CD14-positive monocyte (primary cell): ENCODE results near the gene SLC35F3. TPM values are rescaled to one million over a fixed set of nuclear protein-coding genes. Genes with fewer than 3 reads are reported as not detected.

Experiments
- DNase-seq, 3 donors: peaks; one replicate each; pipeline ENCODE4 v3.0.0-alpha.2; 2011 to 2022
- H2AFZ ChIP-seq: 2 replicates; pipeline ENCODE4 v1.6.0; 2012; ENCODE audit warnings: mild to moderate bottlenecking, low read depth, low read length, inconsistent platforms; ENCODE audit not compliant: insufficient read depth, poor library complexity, severe bottlenecking
- H3K27ac ChIP-seq, 2 donors: 1 replicate in 1 of 2; 2 replicates in 1 of 2; pipeline ENCODE4 v1.5.1; 2012 to 2013; ENCODE audit warnings: low read length in 2 of 2, control low read depth in 1 of 2, inconsistent platforms in 1 of 2, low read depth in 1 of 2, mild to moderate bottlenecking in 1 of 2
- H3K27me3 ChIP-seq, 2 donors: one replicate each; pipeline versions ENCODE4 v1.6.0 to v1.6.1; 2011 to 2013; ENCODE audit warnings: low read length in 2 of 2; ENCODE audit not compliant: control insufficient read depth in 2 of 2, insufficient read depth in 2 of 2
- H3K36me3 ChIP-seq, 2 donors: replicated peaks in 1 of 2; 1 replicate in 1 of 2; 2 replicates in 1 of 2; pipeline versions ENCODE4 v1.5.1 to v1.6.1; 2012 to 2013; ENCODE audit warnings: low read length in 2 of 2, control low read depth in 1 of 2, inconsistent platforms in 1 of 2, mild to moderate bottlenecking in 1 of 2; ENCODE audit not compliant: insufficient read depth in 2 of 2, control insufficient read depth in 1 of 2
- H3K4me1 ChIP-seq, 2 donors: 1 replicate in 1 of 2; 2 replicates in 1 of 2; pipeline versions ENCODE4 v1.5.1 to v1.6.1; 2012 to 2013; ENCODE audit warnings: low read length in 2 of 2, control low read depth in 1 of 2, inconsistent platforms in 1 of 2, mild to moderate bottlenecking in 1 of 2, moderate library complexity in 1 of 2; ENCODE audit not compliant: insufficient read depth in 2 of 2, control insufficient read depth in 1 of 2
- H3K4me2 ChIP-seq: replicated peaks from 2 replicates; pipeline ENCODE3; 2012; ENCODE audit warnings: low read length, moderate library complexity, mild to moderate bottlenecking; ENCODE audit not compliant: poor library complexity, severe bottlenecking; ENCODE audit errors: extremely low read depth
- H3K4me3 ChIP-seq, 3 experiments: fragments of 200-600 bp in 1 of 3; sonication (generic) in 1 of 3; replicated peaks in 1 of 3; 1 replicate in 2 of 3; 2 replicates in 1 of 3; pipeline ENCODE4 v1.5.1; 2011 to 2013; ENCODE audit warnings: low read length in 3 of 3, mild to moderate bottlenecking in 3 of 3, control low read depth in 2 of 3, low read depth in 2 of 3, inconsistent platforms in 1 of 3, moderate library complexity in 1 of 3
- H3K79me2 ChIP-seq: 2 replicates; pipeline ENCODE4 v1.6.0; 2012; ENCODE audit warnings: mild to moderate bottlenecking, control low read depth, inconsistent platforms, low read length, moderate library complexity; ENCODE audit not compliant: insufficient read depth
- H3K9ac ChIP-seq: 2 replicates; pipeline ENCODE4 v1.6.0; 2017; ENCODE audit warnings: low read length, mild to moderate bottlenecking; ENCODE audit not compliant: insufficient read depth, poor library complexity, severe bottlenecking
- H3K9me3 ChIP-seq, 2 donors: replicated peaks in 1 of 2; 1 replicate in 1 of 2; 2 replicates in 1 of 2; pipeline versions ENCODE4 v1.5.1 to v1.6.1; 2012 to 2013; ENCODE audit warnings: low read length in 2 of 2, control low read depth in 1 of 2; ENCODE audit not compliant: control insufficient read depth in 1 of 2, insufficient read depth in 1 of 2
- H4K20me1 ChIP-seq: 2 replicates; pipeline ENCODE4 v1.6.0; 2012; ENCODE audit warnings: mild to moderate bottlenecking, low read length, control low read depth, moderate library complexity; ENCODE audit not compliant: insufficient read depth
- H3K27ac Mint-ChIP-seq, 7 donors: one replicate each; pipeline ENCODE4 v1.8.0; 2020; ENCODE audit warnings: mild to moderate bottlenecking in 7 of 7, mixed read lengths in 7 of 7, moderate library complexity in 6 of 7, inconsistent platforms in 2 of 7
- H3K27me3 Mint-ChIP-seq, 3 donors: one replicate each; pipeline ENCODE4 v1.8.0; 2021 to 2022; ENCODE audit warnings: low read depth in 3 of 3, mild to moderate bottlenecking in 3 of 3, mixed read lengths in 3 of 3, moderate library complexity in 3 of 3, inconsistent platforms in 1 of 3
- H3K36me3 Mint-ChIP-seq, 2 donors: one replicate each; pipeline ENCODE4 v1.8.0; 2020; ENCODE audit warnings: mixed read lengths in 2 of 2, inconsistent platforms in 1 of 2, mild to moderate bottlenecking in 1 of 2
- H3K4me1 Mint-ChIP-seq: one replicate; pipeline ENCODE4 v1.8.0; 2020; ENCODE audit warnings: mild to moderate bottlenecking, mixed read lengths
- H3K4me3 Mint-ChIP-seq, 2 donors: one replicate each; pipeline ENCODE4 v1.8.0; 2020; ENCODE audit warnings: mild to moderate bottlenecking in 2 of 2, mixed read lengths in 2 of 2, moderate library complexity in 1 of 2
- H3K9me3 Mint-ChIP-seq, 7 donors: one replicate each; pipeline ENCODE4 v1.8.0; 2020 to 2022; ENCODE audit warnings: mixed read lengths in 7 of 7, mild to moderate bottlenecking in 6 of 7, moderate library complexity in 6 of 7, inconsistent platforms in 2 of 7
- WGBS: methylation state at CpG from one replicate; pipeline ENCODE4 v1.1.5; 2013; ENCODE audit warnings: missing lambda C conversion rate; ENCODE audit not compliant: insufficient coverage; 5-methylcytosine and 5-hydroxymethylcytosine counted together
- intact Hi-C, 2 donors: fragments of 100-400 bp; cut with micrococcal nuclease; formaldehyde crosslinking; loops; one replicate each; pipeline versions ENCODE4 v1.15.0 to v1.15.1; 2023
- polyA plus RNA-seq, 3 donors: library from polyadenylated mRNA; depleted of rRNA in 1 of 3; unstranded in 2 of 3; stranded (reverse) in 1 of 3; fragments of 300-500 nt in 2 of 3; fragments of >200 nt in 1 of 3; fragmentation: Illumina TruSeq in 2 of 3; gene quantifications; 1 replicate in 2 of 3; 2 replicates in 1 of 3; pipeline ENCODE4 v1.2.3, GENCODE V29; 2012 to 2021
- TF ChIP-seq, protein P1 (sequence below): fragments of 200-600 bp; IDR thresholded peaks from one replicate; pipeline ENCODE4 v1.8.0; 2022; ENCODE audit warnings: antibody characterized with exemption, mild to moderate bottlenecking

The SLC35F3 gene
- polyA plus RNA-seq, 3 donors = 0.17 to 0.78 TPM; not detected in 1

DNA sequence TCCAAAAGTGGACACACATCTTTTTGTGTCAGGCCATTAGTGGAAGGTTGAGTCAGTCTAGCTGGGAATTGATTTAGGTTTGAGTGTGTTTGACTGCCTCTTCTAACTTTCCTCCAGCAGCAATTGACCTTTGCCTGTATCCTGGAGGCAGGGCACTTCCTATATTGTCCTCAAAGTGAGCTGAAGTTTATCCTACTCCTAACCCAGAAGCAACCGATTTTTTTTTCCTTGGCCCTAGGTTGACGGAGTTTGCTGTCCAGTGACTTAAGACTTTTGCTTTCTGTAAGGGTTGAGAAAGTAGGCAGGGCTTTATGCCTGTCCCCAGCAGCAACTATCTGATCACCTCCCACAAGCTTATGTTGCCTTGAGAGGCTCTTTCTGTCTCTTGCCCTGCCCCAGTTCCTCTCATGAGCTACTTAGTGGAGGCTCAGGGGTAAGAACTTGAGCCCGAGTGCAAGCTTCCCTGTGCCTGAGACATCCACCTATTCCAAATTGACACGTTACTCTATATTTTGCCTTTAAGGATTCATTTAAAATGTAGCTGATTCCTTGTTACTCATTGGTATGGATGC is 30.9 kb downstream of the SLC35F3 start:
- H3K27me3 Mint-ChIP-seq = peaks cover 2 to 5% (median 5%) of the 10 kb centered on the region in 3 donors
- H3K27ac ChIP-seq = no peak overlapping the region
- no peaks in the 10 kb centered on the region for H3K27me3 ChIP-seq
- no peaks in the 10 kb centered on the region for H3K79me2 ChIP-seq
- no peak overlapping the region for H3K27ac Mint-ChIP-seq
- H4K20me1 ChIP-seq = no peaks in the 10 kb centered on the region
- H2AFZ ChIP-seq = no peak overlapping the region
- TF ChIP-seq, protein P1, sequence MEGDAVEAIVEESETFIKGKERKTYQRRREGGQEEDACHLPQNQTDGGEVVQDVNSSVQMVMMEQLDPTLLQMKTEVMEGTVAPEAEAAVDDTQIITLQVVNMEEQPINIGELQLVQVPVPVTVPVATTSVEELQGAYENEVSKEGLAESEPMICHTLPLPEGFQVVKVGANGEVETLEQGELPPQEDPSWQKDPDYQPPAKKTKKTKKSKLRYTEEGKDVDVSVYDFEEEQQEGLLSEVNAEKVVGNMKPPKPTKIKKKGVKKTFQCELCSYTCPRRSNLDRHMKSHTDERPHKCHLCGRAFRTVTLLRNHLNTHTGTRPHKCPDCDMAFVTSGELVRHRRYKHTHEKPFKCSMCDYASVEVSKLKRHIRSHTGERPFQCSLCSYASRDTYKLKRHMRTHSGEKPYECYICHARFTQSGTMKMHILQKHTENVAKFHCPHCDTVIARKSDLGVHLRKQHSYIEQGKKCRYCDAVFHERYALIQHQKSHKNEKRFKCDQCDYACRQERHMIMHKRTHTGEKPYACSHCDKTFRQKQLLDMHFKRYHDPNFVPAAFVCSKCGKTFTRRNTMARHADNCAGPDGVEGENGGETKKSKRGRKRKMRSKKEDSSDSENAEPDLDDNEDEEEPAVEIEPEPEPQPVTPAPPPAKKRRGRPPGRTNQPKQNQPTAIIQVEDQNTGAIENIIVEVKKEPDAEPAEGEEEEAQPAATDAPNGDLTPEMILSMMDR = no peak
- no peaks in the 10 kb centered on the region for H3K9me3 ChIP-seq
- no peak overlapping the region for H3K9ac ChIP-seq
- intact Hi-C loops = no loop called here
- DNase-seq = no peak
- no peaks in the 10 kb centered on the region for H3K4me1 ChIP-seq
- H3K4me3 ChIP-seq = no peak overlapping the region
- H3K4me3 Mint-ChIP-seq = no peak overlapping the region
- peaks cover 0 to 3% (median 1%) of the 10 kb centered on the region in 7 donors for H3K9me3 Mint-ChIP-seq
- H3K36me3 ChIP-seq = no peaks in the 10 kb centered on the region
- H3K4me1 Mint-ChIP-seq = no peaks in the 10 kb centered on the region
- no peak overlapping the region for H3K4me2 ChIP-seq
- WGBS = no CpG with 5 or more reads among the region's 4 CpGs
- no peaks in the 10 kb centered on the region for H3K36me3 Mint-ChIP-seq

DNA sequence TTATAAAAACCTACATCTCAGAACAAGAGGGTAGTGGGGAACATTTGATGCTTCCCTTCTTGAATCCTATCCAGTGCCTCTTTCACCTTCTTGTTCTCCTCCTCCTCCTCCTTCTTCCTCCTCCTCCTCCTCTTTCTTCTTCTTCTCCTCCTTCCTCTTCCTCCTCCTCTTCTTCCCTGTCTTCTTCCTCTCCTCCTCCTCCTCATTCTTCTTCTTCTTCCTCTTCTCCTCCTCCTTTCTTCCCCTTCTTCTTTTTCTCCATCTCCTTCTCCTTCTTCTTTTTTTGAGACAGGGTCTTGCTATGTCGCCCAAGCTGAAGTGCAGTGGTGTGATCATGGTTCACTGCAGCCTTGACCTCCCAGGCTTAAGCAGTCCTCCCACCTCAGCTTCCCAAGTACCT is 31.9 kb downstream of the SLC35F3 start:
- intact Hi-C loops = no loop called here
- no peaks in the 10 kb centered on the region for H3K36me3 Mint-ChIP-seq
- H3K4me1 Mint-ChIP-seq = no peaks in the 10 kb centered on the region
- no peak overlapping the region for H3K4me2 ChIP-seq
- H3K27ac Mint-ChIP-seq = no peak overlapping the region
- no peak overlapping the region for H3K4me3 ChIP-seq
- H3K4me3 Mint-ChIP-seq = no peak overlapping the region
- no peak overlapping the region for H3K9ac ChIP-seq
- H3K27ac ChIP-seq = no peak overlapping the region
- H3K9me3 Mint-ChIP-seq = peaks cover 0 to 3% (median 1%) of the 10 kb centered on the region in 7 donors
- TF ChIP-seq, protein P1 = no peak
- no peaks in the 10 kb centered on the region for H3K27me3 ChIP-seq
- no peaks in the 10 kb centered on the region for H3K36me3 ChIP-seq
- no peaks in the 10 kb centered on the region for H3K4me1 ChIP-seq
- DNase-seq = no peak
- no peaks in the 10 kb centered on the region for H3K79me2 ChIP-seq
- H2AFZ ChIP-seq = no peak overlapping the region
- no peaks in the 10 kb centered on the region for H4K20me1 ChIP-seq
- no peaks in the 10 kb centered on the region for H3K9me3 ChIP-seq
- H3K27me3 Mint-ChIP-seq = peaks cover 4 to 5% (median 5%) of the 10 kb centered on the region in 3 donors
- WGBS = no CpG with 5 or more reads among the region's 1 CpG
